Panc1 (cell line): ENCODE data around the gene LMNTD1. TPM values are rescaled to one million over a fixed set of nuclear protein-coding genes. Genes with fewer than 3 reads are reported as not detected.

Source experiments
- ATAC-seq: fragments of 200-7000 bp; cut with Tn5 transposase; 2 replicates; pipeline ENCODE4 v1.9.1; 2020; ENCODE audit warnings: mild to moderate bottlenecking, moderate library complexity
- BruUV-seq: library from RNA; stranded (reverse); fragments of 400-500 nt; replicated peaks from 2 replicates; lab custom pipeline; 2021; lab: Mats Ljungman, UMichigan
- CTCF ChIA-PET: fragments of 300-600 bp; sonication (Branson Sonifier 250); formaldehyde crosslinking; loops from one replicate; lab custom pipeline; 2022; ENCODE audit warnings: antibody characterized with exemption; lab: Charles Lee
- POLR2A ChIA-PET: fragments of 300-600 bp; sonication (Branson Sonifier 250); formaldehyde crosslinking; loops from one replicate; lab custom pipeline; 2022; ENCODE audit warnings: antibody characterized with exemption; lab: Charles Lee
- DNase-seq: peaks from one replicate; pipeline ENCODE4 v3.0.0-alpha.2; 2010; ENCODE audit warnings: low read depth, low spot score
- H3K27ac ChIP-seq: 2 replicates; pipeline ENCODE4 v1.5.1; 2011; ENCODE audit warnings: mild to moderate bottlenecking, low read length, inconsistent platforms
- H3K27me3 ChIP-seq: fragments of 200-500 bp; sonication (Bioruptor generic); 2 replicates; pipeline ENCODE4 v1.6.0; 2014; ENCODE audit warnings: low read length, inconsistent platforms; ENCODE audit not compliant: control insufficient read depth, insufficient read depth
- H3K36me3 ChIP-seq: fragments of 200-500 bp; sonication (Bioruptor generic); 2 replicates; pipeline ENCODE4 v1.5.1; 2014; ENCODE audit warnings: inconsistent platforms, mild to moderate bottlenecking, low read length, moderate library complexity; ENCODE audit not compliant: control insufficient read depth, insufficient read depth
- H3K4me1 ChIP-seq: 2 replicates; pipeline ENCODE4 v1.5.1; 2011; ENCODE audit warnings: inconsistent platforms, mild to moderate bottlenecking, low read length, moderate library complexity; ENCODE audit not compliant: control insufficient read depth, insufficient read depth
- H3K4me3 ChIP-seq, 2 experiments: 2 replicates each; pipeline ENCODE4 v1.5.1; 2011 to 2012; ENCODE audit warnings: low read depth in 2 of 2, low read length in 2 of 2, mild to moderate bottlenecking in 2 of 2, inconsistent platforms in 1 of 2, moderate library complexity in 1 of 2
- H3K9me3 ChIP-seq: fragments of 200-500 bp; sonication (Bioruptor generic); 2 replicates; pipeline ENCODE4 v1.5.1; 2014; ENCODE audit warnings: low read depth, mild to moderate bottlenecking, inconsistent platforms, low read length, moderate library complexity; ENCODE audit not compliant: control insufficient read depth, insufficient read depth
- POLR2AphosphoS5 ChIP-seq: IDR thresholded peaks from 2 replicates; pipeline ENCODE4 v1.6.1; 2012; ENCODE audit warnings: mild to moderate bottlenecking, low read depth, low read length, moderate library complexity
- SIN3A ChIP-seq: IDR thresholded peaks from 2 replicates; pipeline ENCODE4 v1.6.1; 2012; ENCODE audit warnings: low read depth, mild to moderate bottlenecking, low read length, moderate library complexity, borderline replicate concordance; ENCODE audit not compliant: insufficient read depth
- TCF7L2 ChIP-seq: IDR thresholded peaks from 2 replicates; pipeline ENCODE4 v1.6.1; 2011; ENCODE audit warnings: mild to moderate bottlenecking, low read depth, low read length, inconsistent platforms
- in situ Hi-C: cut with HindIII; loops from 2 replicates; pipeline ENCODE4 v1.10.0; 2016; ENCODE audit warnings: low sequenced_read_pairs, low pct_unique_long_range_greater_than_20kb
- intact Hi-C: fragments of 100-400 bp; cut with micrococcal nuclease; formaldehyde crosslinking; loops from one replicate; pipeline ENCODE4 v1.10.0; 2022; ENCODE audit not compliant: unreplicated experiment
- total RNA-seq: library from RNA; stranded (reverse); gene quantifications from one replicate; pipeline ENCODE4 v1.2.1, GENCODE V29; 2021; ENCODE audit not compliant: unreplicated experiment
- TF ChIP-seq, protein P1 (sequence below): fragments of 450-650 bp; IDR thresholded peaks from 2 replicates; pipeline ENCODE4 v1.5.1; 2017; ENCODE audit warnings: mild to moderate bottlenecking
- TF ChIP-seq, protein P2 (sequence below), 2 experiments: IDR thresholded peaks; 2 replicates each; pipeline ENCODE4 v1.6.1; 2011 to 2012; ENCODE audit warnings: low read depth in 2 of 2, control low read depth in 1 of 2, low read length in 1 of 2, mild to moderate bottlenecking in 1 of 2, moderate library complexity in 1 of 2; ENCODE audit not compliant: insufficient read depth in 1 of 2

Gene LMNTD1
- total RNA-seq, 1 experiment from 2014 or later, result 0.13 TPM

GRCh38 chr12:25497021-25497420 is 56.1 kb downstream of the LMNTD1 start:
- no peaks in the 10 kb centered on the region; the same call in 1 of the 2 replicates for H3K27me3 ChIP-seq
- no peaks in the 10 kb centered on the region for H3K36me3 ChIP-seq
- TF ChIP-seq POLR2AphosphoS5, result no peak
- TF ChIP-seq, protein P1, sequence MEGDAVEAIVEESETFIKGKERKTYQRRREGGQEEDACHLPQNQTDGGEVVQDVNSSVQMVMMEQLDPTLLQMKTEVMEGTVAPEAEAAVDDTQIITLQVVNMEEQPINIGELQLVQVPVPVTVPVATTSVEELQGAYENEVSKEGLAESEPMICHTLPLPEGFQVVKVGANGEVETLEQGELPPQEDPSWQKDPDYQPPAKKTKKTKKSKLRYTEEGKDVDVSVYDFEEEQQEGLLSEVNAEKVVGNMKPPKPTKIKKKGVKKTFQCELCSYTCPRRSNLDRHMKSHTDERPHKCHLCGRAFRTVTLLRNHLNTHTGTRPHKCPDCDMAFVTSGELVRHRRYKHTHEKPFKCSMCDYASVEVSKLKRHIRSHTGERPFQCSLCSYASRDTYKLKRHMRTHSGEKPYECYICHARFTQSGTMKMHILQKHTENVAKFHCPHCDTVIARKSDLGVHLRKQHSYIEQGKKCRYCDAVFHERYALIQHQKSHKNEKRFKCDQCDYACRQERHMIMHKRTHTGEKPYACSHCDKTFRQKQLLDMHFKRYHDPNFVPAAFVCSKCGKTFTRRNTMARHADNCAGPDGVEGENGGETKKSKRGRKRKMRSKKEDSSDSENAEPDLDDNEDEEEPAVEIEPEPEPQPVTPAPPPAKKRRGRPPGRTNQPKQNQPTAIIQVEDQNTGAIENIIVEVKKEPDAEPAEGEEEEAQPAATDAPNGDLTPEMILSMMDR, result no peak
- no peak for TF ChIP-seq TCF7L2
- TF ChIP-seq SIN3A, result no peak
- TF ChIP-seq, protein P2, sequence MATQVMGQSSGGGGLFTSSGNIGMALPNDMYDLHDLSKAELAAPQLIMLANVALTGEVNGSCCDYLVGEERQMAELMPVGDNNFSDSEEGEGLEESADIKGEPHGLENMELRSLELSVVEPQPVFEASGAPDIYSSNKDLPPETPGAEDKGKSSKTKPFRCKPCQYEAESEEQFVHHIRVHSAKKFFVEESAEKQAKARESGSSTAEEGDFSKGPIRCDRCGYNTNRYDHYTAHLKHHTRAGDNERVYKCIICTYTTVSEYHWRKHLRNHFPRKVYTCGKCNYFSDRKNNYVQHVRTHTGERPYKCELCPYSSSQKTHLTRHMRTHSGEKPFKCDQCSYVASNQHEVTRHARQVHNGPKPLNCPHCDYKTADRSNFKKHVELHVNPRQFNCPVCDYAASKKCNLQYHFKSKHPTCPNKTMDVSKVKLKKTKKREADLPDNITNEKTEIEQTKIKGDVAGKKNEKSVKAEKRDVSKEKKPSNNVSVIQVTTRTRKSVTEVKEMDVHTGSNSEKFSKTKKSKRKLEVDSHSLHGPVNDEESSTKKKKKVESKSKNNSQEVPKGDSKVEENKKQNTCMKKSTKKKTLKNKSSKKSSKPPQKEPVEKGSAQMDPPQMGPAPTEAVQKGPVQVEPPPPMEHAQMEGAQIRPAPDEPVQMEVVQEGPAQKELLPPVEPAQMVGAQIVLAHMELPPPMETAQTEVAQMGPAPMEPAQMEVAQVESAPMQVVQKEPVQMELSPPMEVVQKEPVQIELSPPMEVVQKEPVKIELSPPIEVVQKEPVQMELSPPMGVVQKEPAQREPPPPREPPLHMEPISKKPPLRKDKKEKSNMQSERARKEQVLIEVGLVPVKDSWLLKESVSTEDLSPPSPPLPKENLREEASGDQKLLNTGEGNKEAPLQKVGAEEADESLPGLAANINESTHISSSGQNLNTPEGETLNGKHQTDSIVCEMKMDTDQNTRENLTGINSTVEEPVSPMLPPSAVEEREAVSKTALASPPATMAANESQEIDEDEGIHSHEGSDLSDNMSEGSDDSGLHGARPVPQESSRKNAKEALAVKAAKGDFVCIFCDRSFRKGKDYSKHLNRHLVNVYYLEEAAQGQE (IDR thresholded peaks at IDR 0.05; ENCODE audit: insufficient read depth in 1 of 2, low read depth in 2 of 2, low read length in 1 of 2), result no peak
- DNase-seq (no peak), ATAC-seq (no peak)
- intact Hi-C loops, result no loop called here
- H3K4me1 ChIP-seq, result no peaks in the 10 kb centered on the region
- POLR2A ChIA-PET, result no interaction called here
- no TSS peak for BruUV-seq
- in situ Hi-C loops, result no loop called here
- CTCF ChIA-PET, result no interaction called here
- no peak overlapping the region for H3K4me3 ChIP-seq
- no peak overlapping the region for H3K27ac ChIP-seq
- no peaks in the 10 kb centered on the region; the same call in 1 of the 2 replicates for H3K9me3 ChIP-seq

- ChIA-PET CTCF (no interaction called here), POLR2A (interaction anchor here (0.6 kb wide), 1 partner anchor 30 kb away, joined by 3 read pairs; no protein-coding TSS in a partner anchor)
- ATAC-seq, result no peak
- TF ChIP-seq, protein P2 (IDR thresholded peaks at IDR 0.05; ENCODE audit: insufficient read depth in 1 of 2, low read depth in 2 of 2, low read length in 1 of 2), result no peak
- no peak for TF ChIP-seq SIN3A
- no peak for TF ChIP-seq TCF7L2
- TF ChIP-seq, protein P1, result no peak
- TF ChIP-seq POLR2AphosphoS5, result no peak
- intact Hi-C loops (no loop called here), in situ Hi-C loops (no loop called here)
- Histone ChIP-seq H3K9me3 (no peaks in the 10 kb centered on the region; the same call in 1 of the 2 replicates), H3K4me3 (no peak overlapping the region), H3K27me3 (no peaks in the 10 kb centered on the region; the same call in 1 of the 2 replicates), H3K36me3 (no peaks in the 10 kb centered on the region), H3K4me1 (no peaks in the 10 kb centered on the region), H3K27ac (no peak overlapping the region)
- BruUV-seq, result no TSS peak
- no peak for DNase-seq
Observed at GRCh38 chr12:25496098-25496587, 56.9 kb downstream of the LMNTD1 start.
